SU-DHL-6 (cell line): ENCODE data around the gene ST6GALNAC4.

Experiments
- H2AFZ ChIP-seq: fragments of 200-600 bp; sonication (generic); 2 replicates; pipeline ENCODE4 v1.6.1; 2014; ENCODE audit warnings: low read depth, mild to moderate bottlenecking, moderate library complexity, mixed read lengths, antibody characterized with exemption, low read length; ENCODE audit not compliant: severe bottlenecking
- H3F3A ChIP-seq: fragments of 200-600 bp; shearing (Covaris generic); 2 replicates; pipeline ENCODE4 v1.6.0; 2016; ENCODE audit warnings: antibody characterized with exemption, mild to moderate bottlenecking; ENCODE audit not compliant: insufficient read depth
- H3K27ac ChIP-seq: fragments of 200-600 bp; sonication (generic); 2 replicates; pipeline ENCODE4 v1.5.1; 2016; ENCODE audit warnings: low read depth, mild to moderate bottlenecking, low read length, moderate library complexity, mixed read lengths
- H3K27me3 ChIP-seq: fragments of 200-600 bp; sonication (generic), shearing (Covaris generic); 2 replicates; pipeline ENCODE4 v1.6.0; 2014; ENCODE audit warnings: mild to moderate bottlenecking, low read length
- H3K36me3 ChIP-seq: fragments of 200-600 bp; sonication (generic); 2 replicates; pipeline ENCODE4 v1.6.1; 2014; ENCODE audit warnings: mild to moderate bottlenecking, low read length, mixed read lengths
- H3K4me2 ChIP-seq: fragments of 300-600, 200-600 bp; shearing (Covaris generic), sonication (generic); 2 replicates; pipeline ENCODE4 v1.6.0; 2014; ENCODE audit warnings: low read length, low read depth, mild to moderate bottlenecking; ENCODE audit not compliant: poor library complexity, severe bottlenecking
- H3K4me3 ChIP-seq: fragments of 200-600 bp; sonication (generic); 2 replicates; pipeline ENCODE4 v1.5.1; 2014; ENCODE audit warnings: antibody characterized with exemption, low read length, mild to moderate bottlenecking, mixed read lengths; ENCODE audit not compliant: insufficient read depth, poor library complexity, severe bottlenecking
- H3K79me2 ChIP-seq: fragments of 200-600 bp; sonication (generic); 2 replicates; pipeline ENCODE4 v1.6.1; 2014; ENCODE audit warnings: mild to moderate bottlenecking, low read length, moderate library complexity; ENCODE audit not compliant: insufficient read depth
- H3K9ac ChIP-seq: fragments of 200-600 bp; sonication (generic); 2 replicates; pipeline ENCODE4 v1.7.0; 2014; ENCODE audit warnings: mild to moderate bottlenecking, low read length
- H3K9me2 ChIP-seq: fragments of 200-600 bp; sonication (generic); replicated peaks from 2 replicates; pipeline ENCODE4 v1.6.1; 2014; ENCODE audit warnings: low read length; ENCODE audit not compliant: insufficient read depth
- H3K9me3 ChIP-seq: fragments of 200-600 bp; sonication (generic); 2 replicates; pipeline ENCODE4 v1.6.1; 2014; ENCODE audit warnings: low read length, mixed read lengths; ENCODE audit not compliant: insufficient read depth
- H4K20me1 ChIP-seq: fragments of 200-600 bp; sonication (generic); 2 replicates; pipeline ENCODE4 v1.6.1; 2014; ENCODE audit warnings: low read depth, mild to moderate bottlenecking, antibody characterized with exemption, low read length, moderate library complexity, mixed read lengths
- CTCF ChIP-seq: fragments of 200-600 bp; sonication (generic); IDR thresholded peaks from one replicate; pipeline ENCODE4 v1.5.1; 2017; ENCODE audit warnings: antibody characterized with exemption, mild to moderate bottlenecking, low read length, moderate library complexity; ENCODE audit not compliant: insufficient read depth, poor library complexity, severe bottlenecking
- EZH2phosphoT487 ChIP-seq: fragments of 200-600 bp; sonication (generic), shearing (Covaris generic); conservative IDR thresholded peaks from 2 replicates; pipeline ENCODE4 v1.6.1; 2018; ENCODE audit warnings: mild to moderate bottlenecking, antibody characterized with exemption, low read length, moderate library complexity, mixed read lengths

The ST6GALNAC4 gene

GRCh38 chr9:127886401-127886972, 30.4 kb downstream of the ST6GALNAC4 start:
- Histone ChIP-seq H3K9me2 (no peaks in the 10 kb centered on the region), H3K9me3 (no peaks in the 10 kb centered on the region), H3K4me3 (no peak overlapping the region), H4K20me1 (no peaks in the 10 kb centered on the region), H3K27ac (no peak overlapping the region), H3F3A (no peaks in the 10 kb centered on the region), H3K36me3 (no peaks in the 10 kb centered on the region), H3K4me2 (no peak overlapping the region), H3K27me3 (no peaks in the 10 kb centered on the region), H2AFZ (no peak overlapping the region), H3K9ac (no peak overlapping the region), H3K79me2 (no peaks in the 10 kb centered on the region)
- TF ChIP-seq EZH2phosphoT487, result no peak
- no peak for TF ChIP-seq CTCF

- Histone ChIP-seq H3K36me3 (no peaks in the 10 kb centered on the region), H3K9me2 (no peaks in the 10 kb centered on the region), H3K4me2 (no peak overlapping the region), H3K79me2 (no peaks in the 10 kb centered on the region), H3K9me3 (no peaks in the 10 kb centered on the region), H4K20me1 (no peaks in the 10 kb centered on the region), H3K4me3 (no peak overlapping the region), H3K9ac (no peak overlapping the region), H3K27me3 (no peaks in the 10 kb centered on the region), H3F3A (no peaks in the 10 kb centered on the region), H3K27ac (no peak overlapping the region), H2AFZ (no peak overlapping the region)
- TF ChIP-seq EZH2phosphoT487, result no peak
- TF ChIP-seq CTCF, result no peak
Observed at GRCh38 chr9:127885508-127886281, 31.1 kb downstream of the ST6GALNAC4 start.

- no peaks in the 10 kb centered on the region for H4K20me1 ChIP-seq
- no peaks in the 10 kb centered on the region for H3K36me3 ChIP-seq
- TF ChIP-seq EZH2phosphoT487 (no peak), CTCF (no peak)
- no peak overlapping the region for H3K4me2 ChIP-seq
- H3K27ac ChIP-seq, result no peak overlapping the region
- H3K9me2 ChIP-seq, result no peaks in the 10 kb centered on the region
- no peaks in the 10 kb centered on the region for H3K9me3 ChIP-seq
- no peaks in the 10 kb centered on the region for H3F3A ChIP-seq
- no peaks in the 10 kb centered on the region for H3K79me2 ChIP-seq
- H3K27me3 ChIP-seq, result no peaks in the 10 kb centered on the region
- H3K4me3 ChIP-seq, result no peak overlapping the region
- H2AFZ ChIP-seq, result no peak overlapping the region
- no peak overlapping the region for H3K9ac ChIP-seq
Observed at GRCh38 chr9:127884976-127885490, 31.8 kb downstream of the ST6GALNAC4 start.
